K562 (cell line): ENCODE results near the gene DAB2. TPM values are rescaled to one million over a fixed set of nuclear protein-coding genes. Genes with fewer than 3 reads are reported as not detected.
A peak's percentile ranks its signal among the peaks of the same experiment; 100 is the strongest.

Experiments
- ARNT ChIP-seq, 2 experiments: fragments of 450-650 bp; IDR thresholded peaks; 2 replicates each; pipeline ENCODE4 v1.6.1; 2016; ENCODE audit warnings: mild to moderate bottlenecking in 1 of 2
- CBX8 ChIP-seq: fragments of 200-600 bp; sonication (generic); IDR thresholded peaks from 2 replicates; pipeline ENCODE4 v1.6.1; 2012; ENCODE audit warnings: borderline replicate concordance, mixed run types, low read depth, mild to moderate bottlenecking, moderate library complexity, mixed read lengths, low read length, control low read depth, inconsistent platforms; ENCODE audit not compliant: poor library complexity, severe bottlenecking; ENCODE audit errors: extremely low read depth
- ESRRA ChIP-seq: fragments of 450-650 bp; IDR thresholded peaks from 2 replicates; pipeline ENCODE4 v1.6.1; 2014; ENCODE audit warnings: low read depth, mild to moderate bottlenecking, moderate library complexity, borderline replicate concordance
- FOXM1 ChIP-seq, 2 experiments: fragments of 450-650 bp in 1 of 2; sonication (generic) in 1 of 2; formaldehyde crosslinking in 1 of 2; IDR thresholded peaks; 2 replicates each; pipeline versions ENCODE4 v1.6.1 to v1.9.0; 2017 to 2022; ENCODE audit warnings: low read depth in 2 of 2, mild to moderate bottlenecking in 2 of 2, missing genetic modification reagents in 1 of 2, moderate library complexity in 1 of 2
- HNRNPH1 ChIP-seq: fragments of 200-400 bp; formaldehyde crosslinking; optimal IDR thresholded peaks from 2 replicates; pipeline ENCODE3; 2017; ENCODE audit warnings: low read depth, mild to moderate bottlenecking, low read length, moderate library complexity
- KDM5B ChIP-seq: fragments of 200-600 bp; sonication (generic); IDR thresholded peaks from 2 replicates; pipeline ENCODE4 v1.6.1; 2012; ENCODE audit warnings: low read depth, mild to moderate bottlenecking, moderate library complexity, low read length, control low read depth, inconsistent platforms; ENCODE audit not compliant: insufficient replicate concordance
- NUFIP1 ChIP-seq: fragments of 450-650 bp; IDR thresholded peaks from 2 replicates; pipeline ENCODE4 v1.6.1; 2018; ENCODE audit not compliant: partially characterized antibody
- PBX2 ChIP-seq, 2 experiments: IDR thresholded peaks in 1 of 2; conservative IDR thresholded peaks in 1 of 2; 2 replicates each; pipeline ENCODE4 v1.6.1; 2016; ENCODE audit warnings: low read depth in 2 of 2, mild to moderate bottlenecking in 1 of 2, missing compliant biosample characterization in 1 of 2, missing genetic modification characterization in 1 of 2, moderate library complexity in 1 of 2
- PHF21A ChIP-seq: fragments of 450-650 bp; IDR thresholded peaks from 2 replicates; pipeline ENCODE4 v1.6.1; 2017; ENCODE audit warnings: low read depth, borderline replicate concordance
- POLR2H ChIP-seq: IDR thresholded peaks from 2 replicates; pipeline ENCODE4 v1.6.1; 2016; ENCODE audit warnings: missing genetic modification characterization, low read depth, mild to moderate bottlenecking, control low read depth, missing compliant biosample characterization, moderate library complexity
- SLC30A9 ChIP-seq: fragments of 250-450 bp; sonication (Bioruptor Pico); IDR thresholded peaks from 2 replicates; pipeline ENCODE4 v1.8.0; 2022; ENCODE audit warnings: mild to moderate bottlenecking, moderate library complexity
- SMAD2 ChIP-seq: fragments of 150-350 bp; IDR thresholded peaks from 2 replicates; pipeline ENCODE4 v1.6.1; 2014; ENCODE audit warnings: low read depth, mild to moderate bottlenecking, low read length
- TAF1 ChIP-seq: IDR thresholded peaks from 2 replicates; pipeline ENCODE4 v1.6.1; 2011; ENCODE audit warnings: mild to moderate bottlenecking, low read length, moderate library complexity; ENCODE audit not compliant: insufficient read depth, control insufficient read depth, severe bottlenecking; ENCODE audit errors: extremely low read depth
- TEAD1 ChIP-seq, 2 experiments: fragments of 450-650 bp in 1 of 2; sonication (generic) in 1 of 2; formaldehyde crosslinking; IDR thresholded peaks; 2 replicates each; pipeline versions ENCODE4 v1.4.0 to v1.8.0; 2020 to 2022; ENCODE audit warnings: mild to moderate bottlenecking in 2 of 2, missing genetic modification reagents in 1 of 2
- ZNF124 ChIP-seq: sonication (generic); formaldehyde crosslinking; IDR thresholded peaks from 2 replicates; pipeline ENCODE4 v1.8.1; 2022; ENCODE audit warnings: missing genetic modification reagents
- ZNF212 ChIP-seq: fragments of 450-650 bp; formaldehyde crosslinking; IDR thresholded peaks from 2 replicates; pipeline ENCODE4 v1.4.0; 2020; ENCODE audit warnings: mild to moderate bottlenecking
- polyA plus RNA-seq, 8 experiments: library from polyadenylated mRNA; depleted of rRNA in 4 of 8; stranded (reverse) in 5 of 8; unstranded in 3 of 8; fragments of >200 nt; fragmentation: Nextera tagmentation in 2 of 8; fragmentation: Illumina TruSeq in 1 of 8; extraction: Ambion mirVana in 2 of 8; extraction: Trizol in 1 of 8; gene quantifications; 2 replicates each; pipeline versions ENCODE4 v1.2.1 to v1.2.3, GENCODE V29; 2011 to 2014; ENCODE audit warnings: inconsistent platforms in 1 of 8, missing spikeins in 1 of 8
- total RNA-seq, 7 experiments: library from RNA; depleted of rRNA in 6 of 7; stranded (reverse); fragments of >200 nt in 6 of 7; fragmentation: Illumina TruSeq in 2 of 7; extraction: Trizol in 2 of 7; gene quantifications; 2 replicates each; pipeline versions ENCODE4 v1.2.1 to v1.2.3, GENCODE V29; 2011 to 2021; ENCODE audit warnings: low replicate concordance in 1 of 7
- TF ChIP-seq, protein P1 (sequence below): fragments of 250-450 bp; sonication (Bioruptor Pico); IDR thresholded peaks from 2 replicates; pipeline ENCODE4 v1.4.0; 2020; ENCODE audit warnings: mild to moderate bottlenecking, moderate library complexity, borderline replicate concordance
- TF ChIP-seq, protein P2 (sequence below): fragments of 200-800 bp; sonication (Bioruptor generic); IDR thresholded peaks from 2 replicates; pipeline ENCODE4 v1.6.1; 2017; ENCODE audit warnings: missing genetic modification characterization, missing compliant biosample characterization

DAB2 gene
- total and polyA plus RNA-seq, 9 of the 15 experiments (the other 6 are each of a cell fraction or from before 2014, with no cell fraction given): 6.6 to 29.9 (median 24.1) TPM

GRCh38 chr5:39424736-39425637 is at the start of gene DAB2 (continued):
- TF ChIP-seq, protein P1, sequence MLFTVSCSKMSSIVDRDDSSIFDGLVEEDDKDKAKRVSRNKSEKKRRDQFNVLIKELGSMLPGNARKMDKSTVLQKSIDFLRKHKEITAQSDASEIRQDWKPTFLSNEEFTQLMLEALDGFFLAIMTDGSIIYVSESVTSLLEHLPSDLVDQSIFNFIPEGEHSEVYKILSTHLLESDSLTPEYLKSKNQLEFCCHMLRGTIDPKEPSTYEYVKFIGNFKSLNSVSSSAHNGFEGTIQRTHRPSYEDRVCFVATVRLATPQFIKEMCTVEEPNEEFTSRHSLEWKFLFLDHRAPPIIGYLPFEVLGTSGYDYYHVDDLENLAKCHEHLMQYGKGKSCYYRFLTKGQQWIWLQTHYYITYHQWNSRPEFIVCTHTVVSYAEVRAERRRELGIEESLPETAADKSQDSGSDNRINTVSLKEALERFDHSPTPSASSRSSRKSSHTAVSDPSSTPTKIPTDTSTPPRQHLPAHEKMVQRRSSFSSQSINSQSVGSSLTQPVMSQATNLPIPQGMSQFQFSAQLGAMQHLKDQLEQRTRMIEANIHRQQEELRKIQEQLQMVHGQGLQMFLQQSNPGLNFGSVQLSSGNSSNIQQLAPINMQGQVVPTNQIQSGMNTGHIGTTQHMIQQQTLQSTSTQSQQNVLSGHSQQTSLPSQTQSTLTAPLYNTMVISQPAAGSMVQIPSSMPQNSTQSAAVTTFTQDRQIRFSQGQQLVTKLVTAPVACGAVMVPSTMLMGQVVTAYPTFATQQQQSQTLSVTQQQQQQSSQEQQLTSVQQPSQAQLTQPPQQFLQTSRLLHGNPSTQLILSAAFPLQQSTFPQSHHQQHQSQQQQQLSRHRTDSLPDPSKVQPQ (CRISPR knock-in tag): no peak
- TF ChIP-seq TEAD1 (CRISPR knock-in tag; IDR thresholded peaks at IDR 0.05): no peak
- no peak for TF ChIP-seq PBX2 (CRISPR knock-in tag; IDR thresholded peaks at IDR 0.05; ENCODE audit: low read depth)
- TF ChIP-seq PBX2 (tag; conservative IDR thresholded peaks at IDR 0.05; ENCODE audit: low read depth): no peak; the same call in none of the 2 replicates
- no peak for TF ChIP-seq CBX8
- TF ChIP-seq TAF1: peak; percentile 70
- TF ChIP-seq, protein P2, sequence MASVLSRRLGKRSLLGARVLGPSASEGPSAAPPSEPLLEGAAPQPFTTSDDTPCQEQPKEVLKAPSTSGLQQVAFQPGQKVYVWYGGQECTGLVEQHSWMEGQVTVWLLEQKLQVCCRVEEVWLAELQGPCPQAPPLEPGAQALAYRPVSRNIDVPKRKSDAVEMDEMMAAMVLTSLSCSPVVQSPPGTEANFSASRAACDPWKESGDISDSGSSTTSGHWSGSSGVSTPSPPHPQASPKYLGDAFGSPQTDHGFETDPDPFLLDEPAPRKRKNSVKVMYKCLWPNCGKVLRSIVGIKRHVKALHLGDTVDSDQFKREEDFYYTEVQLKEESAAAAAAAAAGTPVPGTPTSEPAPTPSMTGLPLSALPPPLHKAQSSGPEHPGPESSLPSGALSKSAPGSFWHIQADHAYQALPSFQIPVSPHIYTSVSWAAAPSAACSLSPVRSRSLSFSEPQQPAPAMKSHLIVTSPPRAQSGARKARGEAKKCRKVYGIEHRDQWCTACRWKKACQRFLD (CRISPR knock-in tag): peak; percentile 20; the same call in 1 of the 2 replicates
- no peak for TF ChIP-seq PHF21A
- TF ChIP-seq POLR2H (tag): peak; percentile 98
- no peak for TF ChIP-seq ZNF212 (CRISPR knock-in tag)
- peak in 1 of 2 experiments; percentile 18; a peak in 1 of 4 replicates for TF ChIP-seq ARNT (IDR thresholded peaks at IDR 0.05)
- no peak for TF ChIP-seq NUFIP1
- TF ChIP-seq SLC30A9 (CRISPR knock-in tag): no peak
- peak; percentile 65; the same call in 1 of the 2 replicates for TF ChIP-seq FOXM1 (IDR thresholded peaks at IDR 0.05; ENCODE audit: low read depth)
- no peak for TF ChIP-seq FOXM1 (CRISPR knock-in tag; IDR thresholded peaks at IDR 0.05; ENCODE audit: low read depth)
- TF ChIP-seq ESRRA: peak; percentile 49; the same call in 1 of the 2 replicates
- no peak for TF ChIP-seq ZNF124 (CRISPR knock-in tag)
- peak; percentile 55 for TF ChIP-seq KDM5B
- TF ChIP-seq SMAD2: no peak
- TF ChIP-seq HNRNPH1: no peak
